T follicular helper cell (primary cell): ENCODE results near the gene ADGRV1.

ENCODE experiments used
- DNase-seq: peaks from one replicate; pipeline ENCODE4 v3.0.0-alpha.2; 2020; ENCODE audit warnings: low read depth

ADGRV1 gene

GRCh38 chr5:90868799-90869198, 310.2 kb downstream of the ADGRV1 start:
- DNase-seq, result no peak

- DNase-seq, result no peak
These were observed 312.9 kb downstream of the ADGRV1 start for GRCh38 chr5:90871391-90871991.

- no peak for DNase-seq
These were observed 314.5 kb downstream of the ADGRV1 start for GRCh38 chr5:90873033-90873517.

- DNase-seq, result no peak
These were observed 315.5 kb downstream of the ADGRV1 start for GRCh38 chr5:90874066-90874465.

GRCh38 chr5:90875456-90875855, 316.9 kb downstream of the ADGRV1 start:
- DNase-seq, result no peak

- DNase-seq, result no peak
These were observed 317.8 kb downstream of the ADGRV1 start for GRCh38 chr5:90876366-90876765.

GRCh38 chr5:90877049-90877448, 318.5 kb downstream of the ADGRV1 start:
- no peak for DNase-seq

- DNase-seq, result no peak
These were observed 319.5 kb downstream of the ADGRV1 start for GRCh38 chr5:90878081-90878480.

- DNase-seq, result no peak
These were observed 320.1 kb downstream of the ADGRV1 start for GRCh38 chr5:90878549-90879196.

- no peak for DNase-seq
These were observed 323.1 kb downstream of the ADGRV1 start for GRCh38 chr5:90881626-90882150.

GRCh38 chr5:90882448-90882847, 323.9 kb downstream of the ADGRV1 start:
- no peak for DNase-seq

GRCh38 chr5:90885180-90885868, 326.7 kb downstream of the ADGRV1 start:
- no peak for DNase-seq

GRCh38 chr5:90886381-90886780, 327.8 kb downstream of the ADGRV1 start:
- no peak for DNase-seq

GRCh38 chr5:90888511-90889324, 330.1 kb downstream of the ADGRV1 start:
- no peak for DNase-seq

- DNase-seq, result no peak
These were observed 330.7 kb downstream of the ADGRV1 start for GRCh38 chr5:90889325-90889600.

GRCh38 chr5:90890180-90890579, 331.6 kb downstream of the ADGRV1 start:
- no peak for DNase-seq

GRCh38 chr5:90894866-90895420, 336.3 kb downstream of the ADGRV1 start:
- DNase-seq, result no peak

GRCh38 chr5:90897618-90898017, 339.0 kb downstream of the ADGRV1 start:
- no peak for DNase-seq

- no peak for DNase-seq
These were observed 339.9 kb downstream of the ADGRV1 start for GRCh38 chr5:90898326-90899013.

- no peak for DNase-seq
These were observed 340.5 kb downstream of the ADGRV1 start for GRCh38 chr5:90899014-90899604.

GRCh38 chr5:90901261-90901660, 342.7 kb downstream of the ADGRV1 start:
- DNase-seq, result no peak
